Kidney (tissue), 14 donors: ENCODE measurements around the gene HEXIM2. TPM values are rescaled to one million over a fixed set of nuclear protein-coding genes. Genes with fewer than 3 reads are reported as not detected.

Experiments
- DNase-seq, 5 donors: peaks; one replicate each; pipeline ENCODE4 v3.0.0-alpha.2; 2013 to 2020
- FAIRE-seq: peaks from 2 replicates; lab custom pipeline; 2012; peaks lifted over from hg19 to GRCh38; lab: Jason Lieb, UNC
- H3K27ac ChIP-seq, 2 donors: one replicate each; pipeline ENCODE4 v1.7.0; 2013; ENCODE audit warnings: low read depth in 2 of 2, low read length in 2 of 2, inconsistent platforms in 1 of 2
- H3K27me3 ChIP-seq: one replicate; pipeline ENCODE4 v1.7.1; 2013; ENCODE audit warnings: low read length, inconsistent platforms; ENCODE audit not compliant: control insufficient read depth, insufficient read depth
- H3K36me3 ChIP-seq, 3 donors: one replicate each; pipeline versions ENCODE4 v1.7.0 to v1.7.1; 2013; ENCODE audit warnings: low read length in 3 of 3, control low read depth in 1 of 3, inconsistent platforms in 1 of 3; ENCODE audit not compliant: insufficient read depth in 3 of 3, control insufficient read depth in 2 of 3
- H3K4me1 ChIP-seq, 3 donors: one replicate each; pipeline versions ENCODE4 v1.7.0 to v1.7.1; 2013; ENCODE audit warnings: low read length in 3 of 3, inconsistent platforms in 1 of 3, low read depth in 1 of 3; ENCODE audit not compliant: control insufficient read depth in 2 of 3, insufficient read depth in 2 of 3
- H3K4me3 ChIP-seq, 3 donors: one replicate each; pipeline versions ENCODE4 v1.7.0 to v1.8.1; 2013; ENCODE audit warnings: low read length in 3 of 3, control low read depth in 1 of 3, inconsistent platforms in 1 of 3
- H3K9ac ChIP-seq, 3 donors: one replicate each; pipeline versions ENCODE4 v1.7.0 to v1.7.1; 2013; ENCODE audit warnings: low read length in 3 of 3, control low read depth in 1 of 3, inconsistent platforms in 1 of 3
- H3K9me3 ChIP-seq, 3 donors: one replicate each; pipeline versions ENCODE4 v1.7.0 to v1.7.1; 2013; ENCODE audit warnings: low read length in 3 of 3, control low read depth in 1 of 3, inconsistent platforms in 1 of 3; ENCODE audit not compliant: control insufficient read depth in 2 of 3, insufficient read depth in 1 of 3
- intact Hi-C: fragments of 100-400 bp; cut with DNase I; formaldehyde crosslinking; loops from one replicate; pipeline ENCODE4 v1.11.1; 2022
- polyA plus RNA-seq: library from polyadenylated mRNA; stranded (reverse); fragments of 350-450 nt; fragmentation: Illumina TruSeq; extraction: RNeasy Lipid Tissue Mini Kit (QIAGEN cat#74804); gene quantifications from one replicate; pipeline ENCODE4 v1.2.3, GENCODE V29; 2014; ENCODE audit warnings: low read depth, low replicate concordance; ENCODE audit not compliant: insufficient read depth
- total RNA-seq: library from RNA; stranded (reverse); fragmentation: NEBNext Ultra II Directional; extraction: Animal tissue kit (Norgen Biotek cat#: 25700); gene quantifications from one replicate; pipeline ENCODE4 v1.2.1, GENCODE V29; 2021
- TF ChIP-seq, protein P1 (sequence below): IDR thresholded peaks from 3 replicates; pipeline ENCODE4 v1.5.1; 2012; ENCODE audit warnings: mild to moderate bottlenecking, moderate library complexity, borderline replicate concordance; ENCODE audit not compliant: insufficient read depth; ENCODE audit errors: extremely low read depth
- donor health status: control.
- donor health status: control.
- donor health status: control.
- donor health status: control.
- donor health status: control.
- donor health status: DM: yes; HTN: yes; CAD: no.
- donor health status: Normal renal cell carcinoma (clear cell type).

Gene HEXIM2
- total and polyA plus RNA-seq, 2 donors from 2014 or later, result 6.2 to 29.1 TPM

DNA sequence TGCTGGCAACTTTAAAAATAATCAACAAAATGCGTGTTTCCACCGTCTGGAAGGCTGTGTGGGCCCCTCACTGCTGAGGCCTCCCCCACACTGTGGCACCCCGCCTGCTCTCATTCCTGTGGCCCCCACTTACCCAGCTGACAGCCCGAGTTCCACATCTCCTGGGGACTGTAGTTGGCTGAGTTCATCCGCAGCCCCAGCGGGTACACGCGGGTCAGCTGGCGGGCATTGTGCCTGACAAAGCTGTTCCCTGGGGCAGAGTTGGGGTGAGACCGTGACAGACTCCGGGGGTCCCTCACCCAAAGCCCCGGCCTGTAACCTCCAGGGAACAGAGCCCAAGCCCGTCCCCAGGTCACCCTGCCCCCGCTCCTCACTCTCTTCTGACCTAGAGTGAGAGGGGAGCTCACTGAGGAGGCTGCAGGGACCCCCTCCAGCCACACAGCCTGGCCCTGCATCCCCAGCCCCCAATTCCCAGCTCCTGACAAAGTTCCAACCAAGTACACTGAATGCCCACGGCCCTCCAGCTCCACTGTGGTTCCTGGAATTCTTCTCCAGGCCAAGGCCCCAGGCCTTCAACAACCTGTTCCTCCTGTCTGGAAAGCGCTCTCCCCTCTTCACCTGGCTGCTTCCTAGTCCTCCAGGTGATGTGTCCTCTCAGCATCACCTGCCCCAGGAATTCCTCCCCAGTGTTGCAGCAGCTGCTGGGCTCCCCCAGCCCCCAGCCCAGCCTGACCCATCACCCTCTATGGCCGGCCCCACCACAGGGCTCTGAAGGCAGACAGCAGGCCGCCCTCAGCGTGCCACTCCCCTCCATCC lies 47.4 kb upstream of the HEXIM2 start:
- no peak for FAIRE-seq
- peak in 3 of 5 donors; percentile 35 to 45 (median 40) for DNase-seq
- no peaks in the 10 kb centered on the region for H3K9me3 ChIP-seq
- TF ChIP-seq, protein P1, sequence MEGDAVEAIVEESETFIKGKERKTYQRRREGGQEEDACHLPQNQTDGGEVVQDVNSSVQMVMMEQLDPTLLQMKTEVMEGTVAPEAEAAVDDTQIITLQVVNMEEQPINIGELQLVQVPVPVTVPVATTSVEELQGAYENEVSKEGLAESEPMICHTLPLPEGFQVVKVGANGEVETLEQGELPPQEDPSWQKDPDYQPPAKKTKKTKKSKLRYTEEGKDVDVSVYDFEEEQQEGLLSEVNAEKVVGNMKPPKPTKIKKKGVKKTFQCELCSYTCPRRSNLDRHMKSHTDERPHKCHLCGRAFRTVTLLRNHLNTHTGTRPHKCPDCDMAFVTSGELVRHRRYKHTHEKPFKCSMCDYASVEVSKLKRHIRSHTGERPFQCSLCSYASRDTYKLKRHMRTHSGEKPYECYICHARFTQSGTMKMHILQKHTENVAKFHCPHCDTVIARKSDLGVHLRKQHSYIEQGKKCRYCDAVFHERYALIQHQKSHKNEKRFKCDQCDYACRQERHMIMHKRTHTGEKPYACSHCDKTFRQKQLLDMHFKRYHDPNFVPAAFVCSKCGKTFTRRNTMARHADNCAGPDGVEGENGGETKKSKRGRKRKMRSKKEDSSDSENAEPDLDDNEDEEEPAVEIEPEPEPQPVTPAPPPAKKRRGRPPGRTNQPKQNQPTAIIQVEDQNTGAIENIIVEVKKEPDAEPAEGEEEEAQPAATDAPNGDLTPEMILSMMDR, result no peak
- H3K4me1 ChIP-seq, result peaks cover 0 to 5% (median 0%) of the 10 kb centered on the region in 3 donors
- no peak overlapping the region for H3K4me3 ChIP-seq
- no peak overlapping the region for H3K27ac ChIP-seq
- no peaks in the 10 kb centered on the region for H3K27me3 ChIP-seq
- no peaks in the 10 kb centered on the region for H3K36me3 ChIP-seq
- H3K9ac ChIP-seq, result no peak overlapping the region
- intact Hi-C loops, result loop anchor here (10.0 kb wide), 1 partner anchor 190 kb away; no protein-coding TSS in a partner anchor

DNA sequence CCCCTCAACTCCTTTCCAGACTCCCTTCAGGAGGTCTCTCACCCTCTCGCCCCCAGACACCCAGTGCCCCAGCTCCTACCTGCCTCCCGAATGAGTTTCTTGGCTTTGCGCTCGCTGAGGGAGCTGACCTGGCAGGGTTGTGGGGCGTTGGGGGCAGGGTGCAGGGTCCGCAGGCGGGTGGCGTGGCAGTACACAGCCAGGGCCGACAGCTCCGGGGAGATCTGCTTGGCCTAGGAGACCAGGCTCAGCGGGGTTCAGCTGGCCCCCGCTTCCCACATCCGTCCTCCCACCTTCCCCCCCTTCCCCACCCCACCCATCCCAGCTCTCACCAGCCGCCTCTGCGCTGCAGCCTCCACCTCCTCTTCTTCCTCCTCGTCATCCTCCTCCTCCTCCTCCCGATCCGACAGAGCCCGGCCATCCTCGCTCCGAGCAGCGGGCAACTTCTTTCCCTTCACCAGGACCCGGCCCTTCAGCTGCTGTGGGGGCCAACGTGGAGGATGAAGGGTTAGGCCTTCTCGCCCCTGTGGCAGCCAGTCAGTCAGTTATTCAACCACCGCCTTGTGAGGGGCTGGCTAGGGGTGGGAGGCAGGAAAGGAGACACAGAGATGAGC lies 46.6 kb upstream of the HEXIM2 start:
- TF ChIP-seq, protein P1, result no peak
- no peaks in the 10 kb centered on the region for H3K36me3 ChIP-seq

DNA sequence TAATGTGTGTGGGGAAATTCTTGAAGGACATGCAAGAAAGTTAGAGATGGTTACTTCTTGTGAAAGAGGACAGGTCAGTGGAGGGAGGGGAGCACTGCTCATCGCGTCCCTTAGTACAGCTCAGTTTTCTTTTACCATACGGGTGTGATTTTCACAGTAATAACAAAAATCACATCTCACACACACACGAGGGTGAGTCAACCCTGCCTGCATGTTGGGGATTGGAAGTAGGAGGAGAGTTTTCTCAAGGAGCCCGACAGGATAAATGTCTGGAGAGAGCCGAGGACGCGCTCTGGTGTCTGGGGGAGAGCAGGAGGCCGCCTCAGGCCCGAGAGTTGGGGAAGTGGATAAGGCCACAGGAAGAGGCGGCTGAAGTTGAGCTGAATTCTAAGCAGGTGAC lies 45.8 kb upstream of the HEXIM2 start:
- H3K9ac ChIP-seq, result no peak overlapping the region
- H3K4me1 ChIP-seq, result peaks cover 0 to 5% (median 0%) of the 10 kb centered on the region in 3 donors
- H3K4me3 ChIP-seq, result no peak overlapping the region
- DNase-seq (no peak), FAIRE-seq (no peak)
- H3K9me3 ChIP-seq, result no peaks in the 10 kb centered on the region
- H3K36me3 ChIP-seq, result no peaks in the 10 kb centered on the region
- H3K27me3 ChIP-seq, result no peaks in the 10 kb centered on the region
- intact Hi-C loops, result loop anchor here (10.0 kb wide), 1 partner anchor 191 kb away; no protein-coding TSS in a partner anchor
- TF ChIP-seq, protein P1, result no peak
- no peak overlapping the region for H3K27ac ChIP-seq

More for the DNA sequence above, 46.6 kb upstream of the HEXIM2 start:
- Histone ChIP-seq H3K4me3 (no peak overlapping the region), H3K9me3 (no peaks in the 10 kb centered on the region), H3K27me3 (no peaks in the 10 kb centered on the region), H3K27ac (no peak overlapping the region), H3K4me1 (peaks cover 0 to 5% (median 0%) of the 10 kb centered on the region in 3 donors), H3K9ac (no peak overlapping the region)
- DNase-seq (no peak), FAIRE-seq (no peak)
- intact Hi-C loops, result loop anchor here (10.0 kb wide), 1 partner anchor 190 kb away; no protein-coding TSS in a partner anchor
